Esophagus squamous epithelium (tissue), 5 donors: ENCODE measurements around the gene PGBD5. TPM values are rescaled to one million over a fixed set of nuclear protein-coding genes. Genes with fewer than 3 reads are reported as not detected.

Source experiments
- DNase-seq: peaks from one replicate; lab custom pipeline; 2025; lab: John Stamatoyannopoulos, UW
- H3K27ac ChIP-seq, 4 donors: fragments of 200-600 bp; sonication (generic); one replicate each; pipeline ENCODE4 v1.5.1; 2016 to 2019; ENCODE audit warnings: mild to moderate bottlenecking in 1 of 4
- H3K27me3 ChIP-seq, 4 donors: fragments of 200-600 bp; sonication (generic); 1 replicate in 3 of 4; 2 replicates in 1 of 4; pipeline versions ENCODE4 v1.5.1 to v1.6.0; 2017 to 2021; ENCODE audit warnings: antibody characterized with exemption in 1 of 4
- H3K36me3 ChIP-seq, 3 donors: fragments of 200-600 bp; sonication (generic); one replicate each; pipeline ENCODE4 v1.5.1; 2016 to 2019
- H3K4me1 ChIP-seq, 3 donors: fragments of 200-600 bp; sonication (generic); one replicate each; pipeline ENCODE4 v1.5.1; 2017 to 2019
- H3K4me3 ChIP-seq, 4 donors: fragments of 200-600 bp; sonication (generic); 1 replicate in 3 of 4; 2 replicates in 1 of 4; pipeline ENCODE4 v1.5.1; 2016 to 2019; ENCODE audit warnings: mild to moderate bottlenecking in 2 of 4, moderate library complexity in 1 of 4
- H3K9me3 ChIP-seq, 3 donors: fragments of 200-600 bp; sonication (generic); one replicate each; pipeline ENCODE4 v1.5.1; 2016 to 2019
- POLR2A ChIP-seq, 4 donors: fragments of 450-650 bp; IDR thresholded peaks; one replicate each; pipeline ENCODE4 v1.6.1; 2017; ENCODE audit warnings: antibody characterized with exemption in 4 of 4, mild to moderate bottlenecking in 4 of 4, moderate library complexity in 3 of 4
- WGBS, 2 donors: methylation state at CpG; one replicate each; pipeline ENCODE4 v1.1.5; 2018; 5-methylcytosine and 5-hydroxymethylcytosine counted together
- intact Hi-C: fragments of 100-400 bp; cut with DNase I; formaldehyde crosslinking; loops from one replicate; pipeline ENCODE4 v1.15.0; 2022
- total RNA-seq, 4 donors: library from RNA; depleted of rRNA; stranded (reverse); fragments of >200 nt; gene quantifications; one replicate each; pipeline ENCODE4 v1.1.0, GENCODE V29; 2016
- TF ChIP-seq, protein P1 (sequence below), 6 experiments: fragments of 450-650 bp in 4 of 6; fragments of 200-600 bp in 2 of 6; sonication (generic) in 2 of 6; IDR thresholded peaks; one replicate each; pipeline ENCODE4 v1.5.1; 2016 to 2019; ENCODE audit warnings: antibody characterized with exemption in 6 of 6, mild to moderate bottlenecking in 4 of 6, moderate library complexity in 4 of 6
- donor health status: DM: yes; HTN: yes; CAD: no.

The PGBD5 gene
- total RNA-seq, 4 donors from 2014 or later, result under 0.01 to 6.1 (median 3.0) TPM

DNA sequence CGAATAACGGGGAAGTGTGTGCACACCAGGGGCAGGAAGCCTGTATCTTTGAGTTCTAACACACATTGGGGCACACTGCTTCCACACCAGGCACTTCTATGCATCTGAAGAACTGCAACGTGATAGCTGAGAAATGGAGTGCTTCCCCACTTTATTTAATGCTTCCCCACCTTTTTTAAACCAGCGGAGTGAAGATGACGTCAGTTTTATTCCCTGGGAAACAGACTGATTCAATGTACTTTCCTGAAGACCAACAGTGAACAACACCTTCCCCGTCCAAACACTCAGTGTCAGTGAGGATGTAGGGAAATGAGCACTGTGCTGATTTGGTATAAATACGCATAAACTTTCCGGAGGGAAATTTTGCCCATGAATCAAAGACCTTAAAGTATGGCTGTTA lies 87.1 kb downstream of the PGBD5 start:
- DNase-seq, result no peak
- intact Hi-C loops, result no loop called here
- 74 to 87% methylated on average over 7 to 8 of the region's 8 CpGs for WGBS, 2 donors
- H3K27ac ChIP-seq, result no peak overlapping the region
- H3K27me3 ChIP-seq, result peaks cover 0 to under 1% (median 0%) of the 10 kb centered on the region in 4 donors
- no peaks in the 10 kb centered on the region for H3K9me3 ChIP-seq
- TF ChIP-seq, protein P1, sequence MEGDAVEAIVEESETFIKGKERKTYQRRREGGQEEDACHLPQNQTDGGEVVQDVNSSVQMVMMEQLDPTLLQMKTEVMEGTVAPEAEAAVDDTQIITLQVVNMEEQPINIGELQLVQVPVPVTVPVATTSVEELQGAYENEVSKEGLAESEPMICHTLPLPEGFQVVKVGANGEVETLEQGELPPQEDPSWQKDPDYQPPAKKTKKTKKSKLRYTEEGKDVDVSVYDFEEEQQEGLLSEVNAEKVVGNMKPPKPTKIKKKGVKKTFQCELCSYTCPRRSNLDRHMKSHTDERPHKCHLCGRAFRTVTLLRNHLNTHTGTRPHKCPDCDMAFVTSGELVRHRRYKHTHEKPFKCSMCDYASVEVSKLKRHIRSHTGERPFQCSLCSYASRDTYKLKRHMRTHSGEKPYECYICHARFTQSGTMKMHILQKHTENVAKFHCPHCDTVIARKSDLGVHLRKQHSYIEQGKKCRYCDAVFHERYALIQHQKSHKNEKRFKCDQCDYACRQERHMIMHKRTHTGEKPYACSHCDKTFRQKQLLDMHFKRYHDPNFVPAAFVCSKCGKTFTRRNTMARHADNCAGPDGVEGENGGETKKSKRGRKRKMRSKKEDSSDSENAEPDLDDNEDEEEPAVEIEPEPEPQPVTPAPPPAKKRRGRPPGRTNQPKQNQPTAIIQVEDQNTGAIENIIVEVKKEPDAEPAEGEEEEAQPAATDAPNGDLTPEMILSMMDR (IDR thresholded peaks at IDR 0.05), result no peak
- TF ChIP-seq POLR2A (IDR thresholded peaks at IDR 0.05), result no peak
- H3K36me3 ChIP-seq, result no peaks in the 10 kb centered on the region
- no peaks in the 10 kb centered on the region for H3K4me1 ChIP-seq
- H3K4me3 ChIP-seq, result no peak overlapping the region

- TF ChIP-seq, protein P1 (IDR thresholded peaks at IDR 0.05), result no peak
- TF ChIP-seq POLR2A (IDR thresholded peaks at IDR 0.05), result no peak
- no peak for DNase-seq
- Histone ChIP-seq H3K27me3 (peaks cover 0 to 10% (median 0%) of the 10 kb centered on the region in 4 donors), H3K4me1 (no peaks in the 10 kb centered on the region), H3K9me3 (no peaks in the 10 kb centered on the region), H3K27ac (no peak overlapping the region), H3K4me3 (no peak overlapping the region), H3K36me3 (no peaks in the 10 kb centered on the region)
- WGBS, 2 donors, result 76 to 92% methylated on average over 3 to 5 of the region's 5 CpGs
- intact Hi-C loops, result no loop called here
Observed at GRCh38 chr1:230337266-230337665, 88.9 kb downstream of the PGBD5 start.

- intact Hi-C loops, result no loop called here
- Histone ChIP-seq H3K9me3 (no peaks in the 10 kb centered on the region), H3K36me3 (no peaks in the 10 kb centered on the region), H3K27ac (no peak overlapping the region), H3K4me3 (no peak overlapping the region), H3K27me3 (peaks cover 0 to 10% (median 0%) of the 10 kb centered on the region in 4 donors), H3K4me1 (no peaks in the 10 kb centered on the region)
- TF ChIP-seq, protein P1 (IDR thresholded peaks at IDR 0.05), result no peak
- TF ChIP-seq POLR2A (IDR thresholded peaks at IDR 0.05), result no peak
- no peak for DNase-seq
- 77 to 80% methylated on average over 7 to 11 of the region's 12 CpGs for WGBS, 2 donors
Observed at GRCh38 chr1:230335861-230336522, 90.1 kb downstream of the PGBD5 start.

DNA sequence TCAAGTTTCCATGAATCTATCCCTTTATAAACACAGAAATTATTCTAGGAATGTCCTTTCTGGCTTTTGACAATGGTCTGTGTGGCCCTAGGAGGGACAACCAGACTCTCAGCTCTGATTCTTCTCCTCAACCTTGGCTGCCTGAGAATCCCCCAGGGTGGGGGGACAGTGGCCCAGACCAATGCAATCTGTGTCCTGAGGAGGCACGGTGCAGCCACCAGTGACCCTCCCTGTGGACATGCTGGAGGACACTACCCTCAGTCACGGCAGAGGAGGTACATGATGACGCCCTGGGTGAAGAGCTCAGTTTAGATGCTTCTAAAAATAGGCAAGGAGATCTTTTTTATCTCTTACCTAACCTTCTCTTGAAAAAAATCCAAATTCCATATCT lies 91.7 kb downstream of the PGBD5 start:
- Histone ChIP-seq H3K36me3 (no peaks in the 10 kb centered on the region), H3K27ac (no peak overlapping the region), H3K9me3 (no peaks in the 10 kb centered on the region), H3K4me3 (no peak overlapping the region), H3K27me3 (peaks cover 0 to 10% (median 0%) of the 10 kb centered on the region in 4 donors), H3K4me1 (no peaks in the 10 kb centered on the region)
- DNase-seq, result no peak
- WGBS, 2 donors, result 58 to 76% methylated on average over 2 to 3 of the region's 3 CpGs
- TF ChIP-seq, protein P1 (IDR thresholded peaks at IDR 0.05), result no peak
- TF ChIP-seq POLR2A (IDR thresholded peaks at IDR 0.05), result no peak
- intact Hi-C loops, result no loop called here

DNA sequence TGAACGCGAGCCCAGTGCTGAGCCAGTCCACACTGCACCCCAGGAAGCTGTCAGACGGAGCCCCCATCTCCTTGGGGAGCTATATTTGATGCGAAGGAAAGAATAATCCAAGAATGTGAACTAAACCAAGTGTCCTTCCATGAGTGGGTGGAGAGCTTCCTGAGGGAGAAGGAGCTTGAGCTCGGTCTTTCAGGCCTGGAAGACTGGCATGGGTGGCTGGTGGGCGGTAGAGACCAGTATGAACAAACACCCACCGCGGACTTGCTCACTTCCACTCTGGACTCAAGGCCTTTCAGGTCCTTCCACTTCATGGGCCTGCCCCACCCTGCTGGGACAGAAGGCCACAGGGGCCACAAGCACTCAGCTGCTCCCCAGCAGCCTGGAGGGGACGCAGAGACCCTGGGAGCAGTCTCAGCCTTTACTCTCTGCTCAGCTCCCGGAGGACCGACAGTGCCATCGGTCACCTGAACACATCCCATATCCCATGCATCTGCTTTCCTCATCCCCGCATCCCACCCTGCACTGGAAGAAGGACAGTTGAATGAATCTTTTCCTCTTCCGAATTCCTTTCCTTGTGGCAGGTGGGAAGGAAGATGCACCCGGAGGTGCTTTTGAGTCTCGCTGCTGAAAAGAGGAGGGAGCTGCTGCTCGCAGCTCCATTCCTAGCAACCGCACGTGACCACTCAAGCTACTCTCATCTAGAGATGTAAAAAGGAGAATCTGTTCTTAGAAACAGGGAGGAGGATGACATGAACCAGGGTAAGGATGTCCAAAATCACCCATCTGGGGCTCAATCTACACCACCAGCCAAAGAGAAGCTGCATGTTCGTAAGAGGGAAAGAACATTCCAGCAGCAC lies 92.3 kb downstream of the PGBD5 start:
- no peaks in the 10 kb centered on the region for H3K4me1 ChIP-seq
- H3K36me3 ChIP-seq, result no peaks in the 10 kb centered on the region
- no peak overlapping the region for H3K4me3 ChIP-seq
- no peak for TF ChIP-seq POLR2A (IDR thresholded peaks at IDR 0.05)
- TF ChIP-seq, protein P1 (IDR thresholded peaks at IDR 0.05), result no peak
- H3K9me3 ChIP-seq, result no peaks in the 10 kb centered on the region
- peaks cover 0 to 10% (median 0%) of the 10 kb centered on the region in 4 donors for H3K27me3 ChIP-seq
- DNase-seq, result no peak
- intact Hi-C loops, result no loop called here
- 89 to 90% methylated on average over 14 to 18 of the region's 20 CpGs for WGBS, 2 donors
- H3K27ac ChIP-seq, result no peak overlapping the region
